Fibroblast of peridontal ligament (primary cell): ENCODE measurements around the gene TXNDC16.

Source experiments
- DNase-seq: peaks from one replicate; pipeline ENCODE4 v3.0.0-alpha.2; 2010; ENCODE audit errors: extremely low read depth

Gene TXNDC16

GRCh38 chr14:52395728-52396127, 156.6 kb downstream of the TXNDC16 start:
- no peak for DNase-seq

DNA sequence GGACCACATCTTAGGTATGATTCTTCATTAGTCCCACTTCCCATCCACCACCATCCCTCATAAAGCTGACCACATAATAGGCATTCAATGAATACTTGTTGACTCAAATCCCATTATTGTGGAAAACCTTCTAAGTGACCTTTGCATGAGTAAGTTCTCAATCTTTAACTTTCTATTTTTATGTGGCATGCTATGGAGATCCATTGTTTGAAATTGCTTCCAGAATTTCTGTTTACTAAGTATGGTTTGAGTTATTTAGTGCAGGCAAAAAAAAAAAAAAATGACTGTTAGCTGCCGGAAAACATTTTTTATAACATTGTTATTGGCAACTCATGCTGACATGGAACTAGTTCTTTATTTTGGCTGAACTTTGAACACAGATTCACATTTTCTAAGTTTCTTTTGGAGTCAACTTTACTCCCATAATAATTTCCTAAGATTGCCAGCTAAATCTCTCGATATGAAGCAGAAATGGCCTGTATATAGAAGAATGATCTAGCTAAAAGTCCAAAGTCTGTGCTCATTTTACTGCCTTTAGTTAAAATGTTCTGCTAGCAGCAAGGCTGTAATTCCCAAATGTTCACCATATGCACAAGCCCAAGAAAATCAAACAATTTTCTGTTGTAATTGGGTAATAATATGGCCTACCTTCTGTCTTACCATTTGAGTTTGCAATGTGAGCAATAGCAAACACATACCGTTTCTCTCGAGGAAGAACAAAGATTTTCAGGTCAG, 160.3 kb downstream of the TXNDC16 start:
- DNase-seq = peak; percentile 95
